GM19467 (cell line): ENCODE data around the gene ZP1.
A peak's percentile ranks its signal among the peaks of the same experiment; 100 is the strongest.
"Not testable (repeated sequence)": the region's sequence is repeated elsewhere in the genome, so short reads cannot be mapped to it uniquely, and the experiment has no call there.

Source experiments
- ATAC-seq: cut with Tn5 transposase; IDR thresholded peaks from one replicate; pipeline ENCODE4 v1.9.1; 2021; ENCODE audit warnings: mild to moderate bottlenecking, moderate library complexity; ENCODE audit not compliant: unreplicated experiment

The ZP1 gene

DNA sequence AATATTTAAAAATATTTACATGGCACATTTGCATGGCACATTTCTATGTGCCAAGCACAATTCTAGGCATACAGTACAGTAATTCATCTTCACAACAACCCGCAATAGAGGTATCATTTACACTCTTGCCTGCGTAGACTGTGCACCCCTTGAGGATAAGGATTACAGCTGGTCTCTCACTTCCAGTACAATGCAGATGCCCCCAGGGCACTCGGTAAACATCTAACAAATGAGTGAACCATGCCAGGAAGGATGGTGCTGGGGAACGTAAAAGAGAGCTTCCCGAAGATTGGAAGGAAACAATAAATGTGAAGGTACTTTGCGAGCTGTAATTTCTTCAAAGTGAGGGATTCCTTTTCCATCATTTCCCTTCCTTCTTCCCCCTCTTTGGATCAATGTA lies 37.7 kb downstream of the ZP1 start:
- no peak for ATAC-seq

DNA sequence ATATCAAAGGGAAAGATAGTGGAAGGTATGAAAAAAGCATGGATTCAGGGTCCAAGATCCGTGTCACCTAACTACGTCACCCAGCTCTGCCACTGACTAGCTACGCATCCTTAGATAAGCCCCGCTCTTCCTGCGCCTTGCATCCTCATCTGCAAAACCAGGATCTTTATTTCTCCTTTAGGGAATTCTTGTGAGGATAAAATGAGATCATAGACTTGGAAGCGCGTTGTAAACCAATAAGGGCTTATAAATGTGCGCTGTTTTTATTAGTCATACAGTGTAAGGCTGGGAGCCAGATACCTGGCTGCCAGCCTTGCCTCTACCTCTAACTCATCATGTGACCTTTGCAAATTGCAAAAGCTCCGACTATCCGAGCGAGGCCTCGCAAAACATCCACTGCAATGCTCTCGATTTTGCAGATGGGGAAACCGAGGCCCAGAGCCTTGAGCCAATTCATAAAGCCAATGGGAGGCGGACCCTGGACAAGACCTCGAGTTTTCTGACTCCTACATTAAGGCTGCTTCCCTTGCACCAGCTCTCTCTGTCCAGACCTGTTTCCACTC lies 38.3 kb downstream of the ZP1 start:
- no peak for ATAC-seq

DNA sequence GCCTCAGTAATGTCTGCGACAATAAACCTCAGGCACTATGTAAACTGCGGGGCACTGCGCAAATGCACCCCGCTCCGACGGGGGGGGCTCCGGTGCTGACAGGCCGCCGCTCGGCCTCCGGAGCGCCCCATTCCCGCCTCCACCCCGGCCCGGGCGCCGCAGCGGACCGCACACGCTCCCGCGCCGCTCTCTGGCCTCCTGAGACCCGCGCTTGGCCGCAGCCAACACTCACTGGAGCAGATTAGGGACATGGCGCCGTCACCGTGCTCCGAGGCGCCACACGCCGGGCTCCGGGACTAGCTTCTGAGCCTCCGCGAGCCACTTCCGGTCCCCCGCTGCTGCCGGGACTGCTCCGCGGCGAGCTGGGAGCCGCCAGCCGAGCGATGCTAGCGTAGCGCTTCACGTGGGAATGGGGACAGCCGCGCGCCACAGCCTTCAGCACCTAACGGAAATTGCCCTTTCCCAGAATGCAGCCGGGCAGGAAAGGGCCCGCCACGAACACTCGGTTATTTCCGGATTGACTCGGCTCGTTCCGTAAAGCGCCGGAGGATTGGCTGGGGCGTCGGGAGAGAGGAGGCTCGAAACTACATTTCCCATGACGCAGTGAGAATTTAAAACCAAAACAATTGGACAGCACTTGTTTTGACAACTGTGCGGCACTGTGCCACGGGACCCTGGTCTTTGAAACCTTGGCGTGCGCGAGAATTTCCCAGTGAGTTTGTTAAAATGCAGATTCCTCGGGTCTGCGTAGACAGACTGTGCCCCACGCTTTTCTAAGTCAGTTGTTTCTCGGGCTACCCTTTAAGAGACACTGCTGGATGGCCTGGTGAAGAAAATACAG lies 39.0 kb downstream of the ZP1 start, which contains the start of gene PRPF19:
Gene PRPF19 (minus strand): TSS at position 454 of the 841 bp plus-strand sequence. CDS start 203 bp downstream, at position 251.
- ATAC-seq, result peak; percentile 77

DNA sequence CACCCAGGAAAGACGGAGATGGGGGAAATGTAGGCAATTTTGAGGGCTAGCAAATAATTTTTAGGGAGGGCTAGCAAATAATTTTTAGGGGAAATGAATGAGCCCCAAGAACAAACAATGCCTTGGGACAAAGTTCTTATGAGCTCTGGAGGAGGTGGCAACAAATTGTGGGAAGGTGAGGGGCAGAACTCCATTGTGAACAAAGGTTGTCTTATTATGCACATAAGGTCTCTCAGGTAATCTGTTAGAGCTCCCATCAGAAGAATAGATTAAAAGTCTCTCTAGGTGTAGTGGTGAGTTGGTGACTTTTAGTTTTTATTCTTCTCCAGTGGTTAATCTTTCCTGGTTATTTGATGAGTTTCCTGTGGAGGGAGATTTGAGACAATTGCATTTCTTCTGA lies 41.5 kb downstream of the ZP1 start:
- ATAC-seq, result no peak

DNA sequence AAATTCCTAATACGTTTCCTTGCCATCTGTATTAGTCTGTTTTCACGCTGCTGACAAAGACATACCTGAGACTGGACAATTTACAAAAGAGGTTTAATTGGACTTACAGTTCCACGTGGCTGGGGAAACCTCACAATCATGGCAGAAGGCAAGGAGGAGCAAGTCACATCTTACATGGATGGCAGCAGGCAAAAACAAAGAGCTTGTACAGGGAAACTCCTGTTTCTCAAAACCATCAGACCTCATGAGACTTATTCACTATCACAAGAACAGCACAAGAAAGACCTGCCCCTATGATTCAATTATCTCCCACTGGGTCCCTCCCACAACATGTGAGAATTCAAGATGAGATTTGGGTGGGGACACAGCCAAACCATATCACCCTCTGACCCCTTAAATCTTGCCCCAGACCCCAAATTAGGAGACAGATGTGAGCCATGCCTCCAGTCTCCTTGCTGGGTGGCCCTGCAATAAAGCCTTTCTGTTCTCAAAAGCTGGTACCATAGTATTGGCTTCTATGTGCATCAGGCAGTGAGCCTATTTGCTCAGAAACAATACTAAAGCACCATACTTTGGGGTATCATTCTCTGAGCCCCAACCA lies 42.4 kb downstream of the ZP1 start:
- not testable (repeated sequence) for ATAC-seq

DNA sequence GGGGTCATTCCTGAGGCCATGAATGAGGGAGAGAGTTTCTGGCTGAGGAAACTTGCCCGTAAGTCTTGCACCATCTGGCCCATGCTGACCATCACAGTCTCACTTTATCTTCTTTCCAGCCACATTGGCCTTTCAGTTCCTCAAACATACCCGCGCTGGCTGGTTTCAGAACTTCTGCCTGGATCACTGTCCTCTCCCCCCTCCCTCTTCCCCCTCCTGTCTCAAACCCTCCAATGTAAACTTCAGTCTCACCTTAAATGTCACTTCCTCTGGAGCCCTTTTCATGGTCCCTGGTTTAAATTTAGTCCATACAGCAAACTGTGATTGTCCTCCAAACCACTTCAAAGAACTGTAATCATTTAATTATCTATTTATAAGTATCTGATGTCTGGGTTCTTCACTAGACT lies 42.9 kb downstream of the ZP1 start:
- peak; percentile 38 for ATAC-seq

DNA sequence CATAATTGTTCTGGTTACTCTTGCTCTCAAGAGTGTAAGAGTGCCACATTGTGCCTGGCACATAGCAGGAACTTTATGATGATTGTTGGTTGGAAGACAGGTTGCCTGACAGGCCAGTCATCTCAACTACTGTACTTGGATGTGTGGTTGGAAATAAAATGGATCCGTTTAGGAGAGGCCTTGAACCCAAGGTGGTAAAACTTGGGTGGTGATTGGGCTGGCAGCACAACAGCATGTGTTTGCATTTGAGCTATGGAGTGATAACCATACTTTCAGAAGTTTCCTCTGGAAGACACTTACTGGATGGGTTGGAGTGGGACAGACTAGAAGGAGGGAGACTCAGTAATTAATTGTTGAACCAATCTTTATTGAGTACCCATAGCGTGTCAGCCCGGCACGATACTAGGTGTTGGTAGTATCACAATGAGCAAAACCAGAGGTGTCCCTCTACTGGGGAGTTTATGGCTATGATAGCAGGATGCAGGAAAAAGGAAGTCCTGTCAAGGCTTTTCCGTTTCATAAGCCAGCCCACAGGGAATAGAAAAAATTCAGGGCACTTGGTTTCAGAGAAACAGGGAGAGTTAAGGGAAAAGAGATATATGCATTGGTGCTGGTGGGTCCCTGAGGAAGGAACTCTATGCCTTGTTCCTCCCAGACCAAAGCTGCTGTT lies 43.5 kb downstream of the ZP1 start:
- ATAC-seq, result no peak

DNA sequence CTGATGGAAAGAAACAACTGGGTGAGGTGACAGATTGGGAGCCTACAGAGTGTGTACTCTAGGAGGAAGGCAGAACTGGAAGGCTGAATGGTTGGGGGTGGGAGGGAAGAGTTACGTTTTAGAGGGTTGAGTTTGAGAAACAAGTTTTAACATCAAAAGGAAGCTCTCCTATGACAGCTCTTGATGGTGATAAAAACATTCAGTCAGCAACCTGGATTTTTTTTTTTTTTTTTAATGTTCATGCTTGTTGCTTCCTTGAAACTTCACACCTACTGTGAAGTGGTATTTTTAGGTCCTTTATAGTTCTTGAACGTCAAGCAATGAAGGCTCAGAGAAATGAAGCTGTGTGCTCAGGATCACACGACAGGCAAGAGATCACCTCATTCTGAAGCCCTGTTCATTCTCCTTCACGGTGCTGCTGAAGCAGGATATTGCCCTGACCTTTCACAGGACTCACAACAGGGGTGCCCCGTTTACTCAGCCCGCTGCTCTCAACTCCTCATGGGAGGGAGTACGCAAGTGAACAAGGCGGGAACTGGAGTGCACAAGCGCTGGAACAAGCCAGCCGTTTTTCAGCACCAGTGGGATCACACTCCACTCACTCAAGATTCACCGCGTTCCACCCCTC lies 45.0 kb downstream of the ZP1 start:
- no peak for ATAC-seq

DNA sequence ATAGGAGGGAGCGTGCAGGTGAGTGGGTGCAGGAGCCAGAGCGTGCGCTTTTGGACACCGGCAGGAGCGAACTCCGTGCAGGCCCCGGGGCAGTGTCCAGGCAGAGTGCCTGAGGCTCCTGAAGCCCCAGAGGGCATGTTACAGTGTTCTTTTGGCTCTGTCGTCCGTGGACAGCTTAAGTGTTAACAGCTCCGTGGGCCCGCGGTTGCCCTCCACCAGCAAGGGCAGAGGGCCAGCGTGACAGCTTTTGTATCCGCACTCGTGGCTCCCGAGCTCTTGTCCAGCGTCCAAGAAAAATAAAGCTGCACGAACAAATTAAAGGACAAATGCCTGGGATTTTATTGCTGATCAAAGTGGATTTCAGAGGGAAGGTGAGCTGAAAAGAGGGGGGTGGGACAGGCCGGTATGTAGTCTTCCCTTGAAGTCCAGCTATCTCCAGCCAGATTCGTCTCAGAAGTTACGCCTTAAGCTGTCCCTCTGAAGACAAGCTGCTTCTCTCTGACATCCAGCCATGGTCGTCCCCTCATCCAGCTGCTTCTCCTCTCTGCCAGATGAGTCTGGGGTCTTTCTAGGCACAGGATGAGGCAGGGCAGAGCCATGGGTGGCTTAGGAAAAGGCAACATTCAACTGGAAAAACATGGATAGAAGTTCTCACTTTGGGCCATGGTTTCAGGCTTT lies 45.6 kb downstream of the ZP1 start:
- ATAC-seq, result no peak

DNA sequence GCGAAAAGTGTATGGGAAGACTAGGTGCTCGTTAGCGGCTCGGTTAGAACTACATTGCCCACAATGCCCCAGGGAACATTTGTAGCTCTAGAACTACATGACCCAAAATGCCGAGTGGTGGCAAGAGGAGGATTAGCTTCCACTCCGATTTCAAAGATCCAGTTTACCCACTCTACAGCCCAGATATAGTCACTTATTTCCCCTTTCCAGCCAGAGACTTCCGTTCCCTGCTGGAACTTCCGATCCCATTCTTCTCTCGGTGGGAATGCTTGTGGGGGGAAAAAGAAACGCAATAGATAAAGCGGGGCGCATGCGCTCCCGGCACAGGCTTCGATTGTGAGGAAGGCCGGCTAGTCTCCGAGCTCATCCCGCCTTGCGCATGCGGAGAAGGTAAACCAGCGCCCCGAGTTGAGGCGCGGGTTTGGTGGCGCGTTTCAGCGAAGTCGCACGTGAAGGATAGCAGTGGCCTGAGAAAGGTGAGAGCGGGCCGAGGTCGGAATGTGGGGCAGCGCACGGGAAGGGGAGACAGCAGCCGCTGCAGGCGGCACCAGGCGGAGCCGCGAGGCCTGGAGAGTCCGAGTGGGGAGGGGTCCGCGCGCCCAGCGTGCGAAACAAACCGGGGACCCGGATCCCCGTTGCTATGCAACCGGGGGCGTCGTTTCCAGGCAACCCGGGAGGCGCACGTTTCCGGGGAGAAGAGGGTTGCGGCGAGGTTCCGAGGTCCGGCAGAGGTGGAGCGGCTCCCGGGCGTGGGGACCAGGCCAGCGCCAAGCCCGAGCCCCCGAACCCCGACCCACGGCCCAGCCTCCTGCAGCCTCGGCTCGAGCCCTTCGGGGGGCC lies 46.7 kb downstream of the ZP1 start, which contains the start of gene TMEM109:
Gene TMEM109 (plus strand): TSS at position 366 of the 840 bp plus-strand sequence. CDS start 5,536 bp downstream, outside the sequence.
- ATAC-seq, result peak; percentile 35

DNA sequence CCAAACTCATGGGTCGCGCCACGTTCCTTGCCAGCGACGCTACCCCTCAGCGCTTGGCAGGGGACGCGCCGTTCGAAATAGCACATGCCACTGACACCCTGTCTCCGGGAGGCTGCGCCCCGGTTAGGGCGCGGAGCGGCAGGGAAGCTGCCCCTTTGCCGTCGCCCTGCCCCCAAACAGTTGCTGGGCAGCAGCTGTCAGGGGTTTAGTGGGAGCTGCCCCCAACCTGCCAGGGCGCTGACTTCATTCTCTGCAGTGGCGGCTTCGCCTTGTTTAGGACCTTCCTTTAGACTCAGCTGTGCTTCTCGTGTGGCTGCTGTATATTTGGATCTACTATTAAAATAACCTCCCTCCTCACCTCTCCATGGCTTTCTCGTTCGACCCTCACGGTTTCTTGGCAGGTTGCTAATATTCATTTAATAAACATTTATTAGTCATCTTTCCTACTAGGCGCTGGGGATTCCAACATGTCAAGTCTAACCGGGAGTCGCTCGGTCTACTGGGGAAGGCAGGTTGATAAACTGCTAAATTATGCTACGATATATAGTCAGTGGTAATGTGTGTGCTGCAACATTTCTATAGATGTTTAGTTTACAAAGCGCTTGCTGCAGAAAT lies 47.4 kb downstream of the ZP1 start:
- ATAC-seq, result no peak

DNA sequence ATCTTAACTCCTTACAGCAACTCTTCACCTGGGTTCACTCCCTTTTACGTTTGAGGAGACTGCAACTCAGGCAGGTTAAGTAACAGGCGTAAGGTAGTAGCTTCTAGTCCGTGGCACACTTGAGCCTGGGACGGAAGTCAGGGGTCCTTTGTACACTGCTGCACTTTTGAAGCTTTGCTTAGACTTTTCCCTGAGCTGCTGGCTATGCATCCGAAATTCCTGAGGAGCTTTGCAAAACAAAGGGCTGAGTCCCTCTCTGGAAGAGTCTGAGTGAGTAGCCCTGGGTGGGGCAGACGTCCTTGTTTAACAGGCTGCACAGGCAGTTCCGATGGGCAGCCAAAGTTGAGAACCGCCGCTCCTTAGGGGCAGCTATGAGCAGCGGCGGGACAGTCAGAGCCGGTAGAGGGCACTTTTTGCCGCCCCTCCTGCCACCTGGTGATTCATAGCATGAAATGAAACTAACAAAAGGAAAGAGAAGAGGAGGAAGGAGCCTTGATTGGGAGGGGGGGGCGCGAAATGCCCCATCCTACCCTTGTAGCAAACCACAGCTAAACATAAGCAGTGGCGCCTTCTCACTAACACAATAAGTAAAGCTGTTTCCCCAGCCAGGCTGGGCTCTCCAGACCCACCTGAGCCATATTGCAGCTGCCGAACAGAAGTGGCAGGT lies 48.0 kb downstream of the ZP1 start:
- ATAC-seq, result peak; percentile 39

DNA sequence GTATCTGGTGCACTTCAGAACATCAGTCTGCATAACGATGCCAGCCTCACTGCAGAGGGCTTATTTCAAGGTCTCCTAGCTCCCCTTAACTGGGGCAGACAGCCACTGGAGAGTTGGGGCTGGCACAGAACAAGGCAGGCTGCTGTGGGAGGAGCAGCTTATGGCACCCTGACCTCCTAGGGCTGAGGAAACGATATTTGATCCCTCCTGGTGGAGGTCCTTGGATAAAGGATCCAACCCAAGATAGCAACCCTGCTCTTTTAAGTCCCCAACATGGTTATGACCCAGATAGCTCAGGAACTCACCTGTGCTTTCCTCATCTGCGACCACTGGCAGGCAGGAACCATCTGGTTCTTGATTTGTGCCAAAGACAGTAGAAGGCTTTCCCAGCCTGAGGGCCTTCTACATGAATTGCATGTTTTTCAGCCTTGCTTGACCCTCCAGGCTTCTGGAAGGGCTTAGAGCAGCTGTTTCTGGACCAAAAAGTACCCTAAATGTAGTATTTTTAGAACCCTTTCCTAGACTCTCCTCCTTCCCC lies 49.4 kb downstream of the ZP1 start:
- ATAC-seq, result no peak

DNA sequence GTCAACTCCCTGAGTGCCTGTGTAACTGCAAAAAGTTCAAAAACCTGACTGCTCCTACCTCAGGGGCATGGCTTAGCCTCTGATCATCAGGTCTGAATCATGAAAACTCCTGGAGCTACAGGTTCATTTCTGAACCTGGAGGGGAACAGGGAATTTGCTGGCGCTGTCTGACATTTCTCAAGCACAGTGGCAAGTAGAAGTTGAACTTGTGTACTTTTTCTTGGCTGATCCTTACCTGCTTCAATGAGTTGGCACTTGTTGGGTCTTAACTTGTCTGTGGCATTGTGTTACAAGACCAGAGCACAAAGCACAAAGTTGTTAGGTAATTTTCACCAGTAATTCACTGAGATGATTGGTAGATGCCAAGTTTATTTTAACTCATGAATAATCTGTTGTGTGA lies 49.9 kb downstream of the ZP1 start:
- ATAC-seq, result no peak

DNA sequence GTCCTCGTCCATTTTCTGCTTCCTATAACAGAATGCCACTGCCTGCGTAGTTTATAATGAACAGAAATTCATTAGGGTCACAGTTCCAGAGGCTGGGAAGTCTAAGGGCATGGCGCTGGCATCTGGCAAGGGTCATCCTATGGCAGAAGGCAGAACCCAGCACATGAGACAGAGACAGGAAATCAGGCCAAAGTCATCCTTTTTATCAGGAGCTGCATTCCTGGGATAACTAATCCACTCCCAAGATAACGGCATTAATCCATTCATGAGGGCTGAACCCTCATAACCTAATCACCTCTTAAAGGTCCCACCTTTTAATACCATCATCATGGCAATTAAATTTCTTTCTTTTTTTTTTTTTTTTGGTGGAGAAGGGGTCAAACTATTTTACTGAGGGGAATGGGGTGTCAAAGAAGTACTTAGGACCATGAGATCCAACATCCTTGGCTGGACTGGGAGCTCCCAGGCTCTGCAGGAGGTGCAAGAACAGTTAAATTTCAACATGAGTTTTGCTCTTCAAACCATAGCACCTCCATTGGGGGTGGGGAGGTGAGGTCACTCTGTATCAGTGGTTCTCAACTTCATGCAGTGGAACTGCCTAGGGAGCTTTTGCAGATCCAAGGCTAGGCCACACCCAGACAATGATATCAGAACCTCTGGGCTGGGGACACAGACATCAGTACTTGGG lies 51.1 kb downstream of the ZP1 start:
- ATAC-seq, result no peak

DNA sequence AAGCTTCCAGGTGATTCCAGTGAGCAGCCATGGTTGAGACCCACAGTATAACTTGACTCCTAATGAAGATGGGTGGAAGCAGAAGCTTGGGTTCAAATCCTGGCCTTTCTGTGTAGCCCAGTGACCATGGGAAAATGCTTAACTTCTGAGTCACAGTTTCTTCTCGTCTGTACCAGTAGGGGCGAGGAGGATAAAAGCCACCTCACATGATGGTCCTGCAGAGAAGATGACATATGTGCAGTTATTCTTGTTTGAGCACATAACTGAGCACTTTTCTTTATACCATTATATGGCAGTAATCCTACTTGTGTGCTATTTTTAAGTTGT lies 51.6 kb downstream of the ZP1 start:
- no peak for ATAC-seq

DNA sequence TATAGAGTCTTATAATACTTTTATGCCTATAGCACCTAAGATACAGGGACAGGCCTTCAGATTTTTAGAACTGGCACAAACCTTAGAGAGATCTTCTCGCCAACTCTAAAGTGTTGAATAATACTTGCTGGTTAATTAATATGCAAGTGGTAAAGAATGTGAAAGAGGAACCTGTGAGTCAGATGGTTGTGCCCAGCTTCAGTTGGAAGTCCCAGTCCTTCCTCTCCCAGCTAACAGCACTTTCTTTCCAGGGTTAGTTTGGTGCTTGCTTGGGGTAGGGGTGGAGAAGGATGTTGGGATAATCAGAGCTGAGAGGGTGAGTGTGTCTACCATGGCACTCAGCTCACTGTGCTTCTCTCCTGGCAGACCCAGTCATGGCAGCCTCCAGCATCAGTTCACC lies 52.0 kb downstream of the ZP1 start:
- no peak for ATAC-seq

DNA sequence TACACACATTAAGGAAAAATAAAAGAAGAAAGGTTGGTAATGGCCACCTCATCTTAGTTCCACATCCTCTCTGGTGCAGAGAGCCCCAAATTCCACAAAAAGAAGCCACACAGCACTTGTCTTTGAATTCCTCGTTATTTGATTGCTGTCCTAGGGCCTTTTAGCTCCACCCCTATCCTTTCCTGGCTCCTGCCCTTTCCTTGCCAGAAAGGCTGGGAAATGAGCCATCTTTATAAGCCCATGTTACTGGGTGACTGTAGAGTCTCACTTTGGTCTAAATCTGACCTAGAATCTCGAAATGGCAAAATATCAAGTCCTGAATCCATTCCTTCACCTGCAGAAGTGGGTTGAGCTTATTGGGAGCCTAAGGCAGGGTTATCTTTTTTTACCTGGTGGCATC lies 52.6 kb downstream of the ZP1 start:
- no peak for ATAC-seq
